Activated CD8-positive, alpha-beta memory T cell treated with anti-CD3 and anti-CD28 coated beads for 24 hours (primary cell): Measurements from ENCODE around the gene APOA5.
"Not testable (repeated sequence)": the region's sequence is repeated elsewhere in the genome, so short reads cannot be mapped to it uniquely, and the experiment has no call there.

Source experiments
- DNase-seq: peaks from one replicate; pipeline ENCODE4 v3.0.0-alpha.2; 2020

The APOA5 gene

GRCh38 chr11:116791813-116792143 is at the start of gene APOA5:
Gene APOA5 (minus strand): TSS chr11:116791879. CDS start chr11:116791860, 19 bp downstream.
- no peak for DNase-seq

GRCh38 chr11:116840746-116841296 is 49.1 kb upstream of the APOA5 start:
- no peak for DNase-seq

GRCh38 chr11:116840224-116840745 is 48.6 kb upstream of the APOA5 start:
- DNase-seq, result no peak

GRCh38 chr11:116838321-116839084 is 46.8 kb upstream of the APOA5 start:
- DNase-seq, result no peak

- no peak for DNase-seq
These were observed 45.8 kb upstream of the APOA5 start, which contains the start of gene APOA1 for GRCh38 chr11:116837231-116838091. Gene APOA1 (minus strand): TSS chr11:116837622. CDS start chr11:116837387, 235 bp downstream.

GRCh38 chr11:116836632-116836991 is 44.9 kb upstream of the APOA5 start:
- DNase-seq, result no peak

GRCh38 chr11:116835791-116836631 is 44.3 kb upstream of the APOA5 start:
- DNase-seq, result peak; percentile 88

GRCh38 chr11:116835042-116835772 is 43.5 kb upstream of the APOA5 start:
- no peak for DNase-seq

GRCh38 chr11:116834535-116835041 is 42.9 kb upstream of the APOA5 start:
- DNase-seq, result not testable (repeated sequence)

GRCh38 chr11:116833816-116834534 is 42.3 kb upstream of the APOA5 start:
- no peak for DNase-seq

GRCh38 chr11:116833491-116833815 is 41.8 kb upstream of the APOA5 start:
- DNase-seq, result no peak

- DNase-seq, result no peak
These were observed 40.9 kb upstream of the APOA5 start for GRCh38 chr11:116832350-116833290.

- DNase-seq, result no peak
These were observed 40.2 kb upstream of the APOA5 start for GRCh38 chr11:116831790-116832349.

- DNase-seq, result no peak
These were observed 38.7 kb upstream of the APOA5 start for GRCh38 chr11:116830184-116830912.

- DNase-seq, result no peak
These were observed 38.0 kb upstream of the APOA5 start, which contains the start of gene APOC3 for GRCh38 chr11:116829525-116830183. Gene APOC3 (plus strand): TSS chr11:116829907. CDS start chr11:116830583, 676 bp downstream.

- no peak for DNase-seq
These were observed 37.2 kb upstream of the APOA5 start for GRCh38 chr11:116828632-116829524.

- no peak for DNase-seq
These were observed 35.8 kb upstream of the APOA5 start for GRCh38 chr11:116827461-116827860.
